DOHH2 (cell line): ENCODE data around the gene MIEF2.

Experiments used
- EZH2phosphoT487 ChIP-seq: fragments of 200-600 bp; sonication (generic); IDR thresholded peaks from 2 replicates; pipeline ENCODE4 v1.6.1; 2017; ENCODE audit warnings: borderline replicate concordance, mild to moderate bottlenecking, antibody characterized with exemption, low read length, moderate library complexity, mixed read lengths
- TF ChIP-seq, protein P1 (sequence below): fragments of 200-600 bp; sonication (generic); IDR thresholded peaks from one replicate; pipeline ENCODE4 v1.5.1; 2014; ENCODE audit warnings: antibody characterized with exemption, mild to moderate bottlenecking, low read depth, low read length; ENCODE audit not compliant: poor library complexity, severe bottlenecking

DNA sequence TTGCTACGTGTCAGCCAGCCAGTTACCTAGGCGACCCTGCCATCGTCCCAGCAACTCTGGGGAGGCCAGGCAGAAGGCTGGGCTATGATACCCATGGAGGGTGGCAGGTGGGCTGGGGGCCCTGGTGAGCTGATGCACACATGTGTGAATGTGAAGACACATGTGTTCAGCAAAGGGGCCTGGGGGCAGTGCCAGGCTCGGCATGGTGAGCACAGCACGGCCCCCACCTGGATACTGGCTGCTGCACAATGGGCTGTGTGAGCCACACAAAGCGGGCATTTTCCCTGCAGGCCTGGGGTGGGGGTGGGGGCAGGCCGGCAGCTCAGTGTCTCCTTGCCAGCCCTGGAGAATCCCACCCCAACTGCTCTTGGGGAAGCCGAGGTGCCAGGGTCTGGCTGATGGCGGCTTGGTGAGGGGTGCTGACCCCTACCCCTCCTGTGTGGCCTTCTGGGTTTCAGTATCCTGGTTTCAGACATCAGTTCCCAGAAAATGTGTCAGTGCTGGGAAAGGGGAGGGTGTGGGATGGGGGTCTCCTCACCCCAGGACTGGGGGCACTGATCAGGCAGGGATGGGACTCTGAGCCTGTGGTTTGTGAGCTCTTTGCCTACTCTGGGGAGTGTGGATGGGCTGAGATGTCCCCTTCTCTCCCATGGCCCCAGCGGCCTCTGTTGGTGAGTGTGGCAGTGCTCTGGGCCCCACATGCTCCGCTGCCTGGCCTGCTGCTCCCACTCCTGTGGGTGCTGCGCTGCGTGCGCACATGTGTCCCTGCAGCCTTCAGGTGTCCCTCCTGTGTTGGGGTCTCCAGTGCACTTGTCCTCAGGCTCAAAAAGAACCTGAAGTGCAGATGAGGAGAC lies 29.9 kb upstream of the MIEF2 start:
- TF ChIP-seq, protein P1, sequence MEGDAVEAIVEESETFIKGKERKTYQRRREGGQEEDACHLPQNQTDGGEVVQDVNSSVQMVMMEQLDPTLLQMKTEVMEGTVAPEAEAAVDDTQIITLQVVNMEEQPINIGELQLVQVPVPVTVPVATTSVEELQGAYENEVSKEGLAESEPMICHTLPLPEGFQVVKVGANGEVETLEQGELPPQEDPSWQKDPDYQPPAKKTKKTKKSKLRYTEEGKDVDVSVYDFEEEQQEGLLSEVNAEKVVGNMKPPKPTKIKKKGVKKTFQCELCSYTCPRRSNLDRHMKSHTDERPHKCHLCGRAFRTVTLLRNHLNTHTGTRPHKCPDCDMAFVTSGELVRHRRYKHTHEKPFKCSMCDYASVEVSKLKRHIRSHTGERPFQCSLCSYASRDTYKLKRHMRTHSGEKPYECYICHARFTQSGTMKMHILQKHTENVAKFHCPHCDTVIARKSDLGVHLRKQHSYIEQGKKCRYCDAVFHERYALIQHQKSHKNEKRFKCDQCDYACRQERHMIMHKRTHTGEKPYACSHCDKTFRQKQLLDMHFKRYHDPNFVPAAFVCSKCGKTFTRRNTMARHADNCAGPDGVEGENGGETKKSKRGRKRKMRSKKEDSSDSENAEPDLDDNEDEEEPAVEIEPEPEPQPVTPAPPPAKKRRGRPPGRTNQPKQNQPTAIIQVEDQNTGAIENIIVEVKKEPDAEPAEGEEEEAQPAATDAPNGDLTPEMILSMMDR, result no peak
- no peak for TF ChIP-seq EZH2phosphoT487
